Glutamatergic neuron (in vitro differentiated cells): ENCODE data around the gene CD47. TPM values are rescaled to one million over a fixed set of nuclear protein-coding genes. Genes with fewer than 3 reads are reported as not detected.

ENCODE experiments used
- DNase-seq: peaks from one replicate; pipeline ENCODE4 v3.0.0; 2022
- H3K27ac Mint-ChIP-seq: one replicate; pipeline ENCODE4 v1.8.0; 2020; ENCODE audit warnings: mild to moderate bottlenecking, mixed read lengths, inconsistent platforms; ENCODE audit not compliant: unreplicated experiment
- H3K27me3 Mint-ChIP-seq: one replicate; pipeline ENCODE4 v1.8.0; 2020; ENCODE audit warnings: mild to moderate bottlenecking, moderate library complexity, mixed read lengths, inconsistent platforms; ENCODE audit not compliant: unreplicated experiment
- H3K36me3 Mint-ChIP-seq: one replicate; pipeline ENCODE4 v1.8.0; 2020; ENCODE audit warnings: mild to moderate bottlenecking, mixed read lengths, inconsistent platforms; ENCODE audit not compliant: unreplicated experiment
- H3K4me1 Mint-ChIP-seq: one replicate; pipeline ENCODE4 v1.8.0; 2020; ENCODE audit warnings: mild to moderate bottlenecking, low read depth, mixed read lengths, inconsistent platforms; ENCODE audit not compliant: unreplicated experiment
- H3K4me3 Mint-ChIP-seq: one replicate; pipeline ENCODE4 v1.8.0; 2020; ENCODE audit warnings: mild to moderate bottlenecking, mixed read lengths, inconsistent platforms; ENCODE audit not compliant: unreplicated experiment
- H3K9me3 Mint-ChIP-seq: one replicate; pipeline ENCODE4 v1.8.0; 2020; ENCODE audit warnings: mild to moderate bottlenecking, moderate library complexity, mixed read lengths, inconsistent platforms; ENCODE audit not compliant: unreplicated experiment
- CTCF ChIP-seq: fragments of 200-600 bp; sonication (generic); IDR thresholded peaks from one replicate; pipeline ENCODE4 v1.5.0; 2021; ENCODE audit not compliant: partially characterized antibody, unreplicated experiment
- total RNA-seq: library from RNA; stranded (reverse); fragmentation: NEBNext Ultra II Directional; extraction: Animal tissue kit (Norgen Biotek cat#: 25700); gene quantifications from one replicate; pipeline ENCODE4 v1.2.1, GENCODE V29; 2021; ENCODE audit not compliant: unreplicated experiment

The CD47 gene
- total RNA-seq, 1 donor from 2014 or later: 507 TPM

DNA sequence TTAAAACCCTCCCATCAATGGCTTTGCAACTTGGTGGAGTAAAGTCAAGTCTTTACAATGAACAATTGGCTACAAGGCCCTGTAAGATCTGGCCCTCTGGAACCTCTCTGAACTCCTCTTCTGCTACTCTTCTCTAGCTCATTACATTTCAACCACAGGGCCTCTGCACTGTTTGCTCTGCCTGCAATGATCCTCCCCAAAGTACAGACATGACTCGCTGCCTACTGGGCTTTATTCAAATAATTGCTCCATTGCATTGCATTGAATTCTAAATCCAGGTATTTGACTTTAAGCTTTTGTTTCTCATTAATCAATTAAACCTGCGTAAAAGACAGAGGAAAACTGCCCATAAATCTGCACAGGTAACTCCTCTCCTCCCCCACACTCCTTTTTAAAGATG lies 96.7 kb downstream of the CD47 start:
- no peaks in the 10 kb centered on the region for H3K36me3 Mint-ChIP-seq
- H3K27ac Mint-ChIP-seq: no peak overlapping the region
- peaks cover 1% of the 10 kb centered on the region for H3K4me1 Mint-ChIP-seq
- H3K4me3 Mint-ChIP-seq: no peak overlapping the region
- no peak for TF ChIP-seq CTCF
- no peaks in the 10 kb centered on the region for H3K27me3 Mint-ChIP-seq
- H3K9me3 Mint-ChIP-seq: no peaks in the 10 kb centered on the region
- no peak for DNase-seq

DNA sequence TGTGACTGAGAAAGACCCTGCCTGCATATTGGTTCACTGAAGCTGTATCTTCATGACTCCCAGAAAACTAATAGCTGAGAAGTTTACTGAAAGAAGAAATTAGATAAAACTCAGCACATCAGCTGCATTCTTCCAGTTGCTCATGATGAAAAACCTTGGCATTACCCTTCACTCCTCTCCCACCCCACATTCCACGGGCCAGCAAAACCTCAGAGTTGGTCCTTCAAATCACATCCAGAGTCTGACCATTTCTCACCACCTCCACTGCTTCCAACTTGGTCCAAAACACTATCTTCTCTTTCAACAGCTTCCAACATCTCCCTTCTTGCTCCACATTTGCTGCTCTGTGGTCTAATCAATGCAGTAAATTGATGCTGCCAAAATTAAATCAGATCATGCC lies 97.1 kb downstream of the CD47 start:
- H3K36me3 Mint-ChIP-seq: no peaks in the 10 kb centered on the region
- no peaks in the 10 kb centered on the region for H3K9me3 Mint-ChIP-seq
- no peak overlapping the region for H3K27ac Mint-ChIP-seq
- DNase-seq: no peak
- no peaks in the 10 kb centered on the region for H3K27me3 Mint-ChIP-seq
- TF ChIP-seq CTCF: no peak
- H3K4me1 Mint-ChIP-seq: peaks cover 1% of the 10 kb centered on the region
- no peak overlapping the region for H3K4me3 Mint-ChIP-seq

Other genes with a start within 250 kb of the CD47 start
- 21.4 TPM for gene IFT57, start 131.4 kb upstream of the CD47 start, total RNA-seq
- not detected for gene HHLA2, start 205.5 kb upstream of the CD47 start, total RNA-seq